ENCODE results near the gene LCE1A.

DNA sequence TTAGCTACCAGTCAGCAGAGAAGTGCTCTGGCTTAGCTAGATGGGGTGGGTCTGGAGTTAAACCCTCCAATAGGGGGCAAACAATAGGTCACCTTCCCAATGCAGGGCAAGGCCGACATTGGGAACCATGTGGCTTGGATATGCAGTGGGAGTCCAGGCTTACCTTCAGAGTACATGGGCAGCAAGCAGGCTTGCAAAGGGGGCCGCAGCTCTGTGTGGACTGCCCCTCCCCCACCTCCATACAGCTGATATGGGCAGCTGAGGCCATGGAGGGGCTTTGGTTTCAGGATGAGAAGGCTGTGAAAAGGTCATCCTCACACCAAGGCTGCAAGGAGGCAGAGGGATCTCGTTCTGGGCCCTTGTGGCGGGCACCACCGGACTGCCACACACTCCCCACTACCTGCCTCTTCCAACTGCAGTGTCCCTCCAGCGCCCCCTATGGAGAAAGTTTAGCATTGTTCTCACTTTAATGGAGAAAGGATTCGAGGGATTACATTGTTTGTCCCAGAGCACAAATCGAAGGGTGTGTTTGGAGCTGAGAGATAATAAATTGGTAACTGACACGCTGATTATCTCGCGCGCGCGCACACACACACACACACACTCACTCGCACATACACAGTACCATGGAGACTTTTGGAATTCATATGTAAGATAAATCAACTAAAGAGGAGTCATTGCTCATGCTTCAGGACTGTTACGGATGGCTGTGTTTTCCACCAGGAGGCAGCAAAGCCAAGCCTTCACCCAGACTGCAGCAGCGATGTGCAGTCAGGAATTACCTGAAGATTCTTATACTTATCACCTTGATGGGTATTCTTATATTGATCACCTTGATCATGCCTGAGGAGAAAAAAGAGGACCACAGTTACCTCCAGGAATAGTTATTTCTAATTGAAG lies 43.8 kb downstream of the LCE1A start:
- TF ChIP-seq CTCF (IDR thresholded peaks at IDR 0.05) (no peak), EP300 (IDR thresholded peaks at IDR 0.05) (no peak)

Measured in sigmoid colon (tissue), 4 donors.